PC-3 (cell line): ENCODE results near the gene DENND5B. TPM values are rescaled to one million over a fixed set of nuclear protein-coding genes. Genes with fewer than 3 reads are reported as not detected.

Source experiments
- ATAC-seq: fragments of 200-7000 bp; cut with Tn5 transposase; 2 replicates; pipeline ENCODE4 v1.9.1; 2020; ENCODE audit warnings: mild to moderate bottlenecking, moderate library complexity
- BruUV-seq: library from RNA; stranded (reverse); fragments of 400-500 nt; replicated peaks from 2 replicates; lab custom pipeline; 2021; lab: Mats Ljungman, UMichigan
- CTCF ChIA-PET: fragments of 300-600 bp; sonication (Branson Sonifier 250); formaldehyde crosslinking; loops from one replicate; lab custom pipeline; 2022; ENCODE audit warnings: antibody characterized with exemption; lab: Charles Lee
- POLR2A ChIA-PET: fragments of 300-600 bp; sonication (Branson Sonifier 250); formaldehyde crosslinking; loops from one replicate; lab custom pipeline; 2022; ENCODE audit warnings: antibody characterized with exemption; ENCODE audit not compliant: unreplicated experiment; lab: Charles Lee
- DNase-seq: peaks from one replicate; pipeline ENCODE4 v3.0.0-alpha.2; 2015
- H2AFZ ChIP-seq: fragments of 300-600 bp; sonication (generic); 2 replicates; pipeline ENCODE4 v1.6.0; 2016; ENCODE audit warnings: antibody characterized with exemption, low read length
- H3F3A ChIP-seq: fragments of 300-600 bp; sonication (generic); one replicate; pipeline ENCODE4 v1.6.0; 2017; ENCODE audit warnings: antibody characterized with exemption, low read length, control low read depth, mild to moderate bottlenecking; ENCODE audit not compliant: unreplicated experiment
- H3K27ac ChIP-seq: fragments of 300-600 bp; sonication (generic); 2 replicates; pipeline ENCODE4 v1.5.1; 2016; ENCODE audit warnings: mild to moderate bottlenecking, low read length
- H3K27me3 ChIP-seq: fragments of 300-600 bp; sonication (generic); 2 replicates; pipeline ENCODE4 v1.6.1; 2016; ENCODE audit warnings: low read length, mixed read lengths
- H3K36me3 ChIP-seq: fragments of 300-600 bp; sonication (generic); 2 replicates; pipeline ENCODE4 v1.6.1; 2016; ENCODE audit warnings: low read depth, mixed run types, low read length, mixed read lengths
- H3K4me1 ChIP-seq: fragments of 300-600 bp; sonication (generic); 2 replicates; pipeline ENCODE4 v1.5.1; 2016; ENCODE audit warnings: low read length; ENCODE audit not compliant: insufficient read depth
- H3K4me2 ChIP-seq: fragments of 300-600 bp; sonication (generic); 2 replicates; pipeline ENCODE4 v1.6.0; 2016; ENCODE audit warnings: low read length
- H3K4me3 ChIP-seq: fragments of 300-600 bp; sonication (generic); 2 replicates; pipeline ENCODE4 v1.5.1; 2016; ENCODE audit warnings: mild to moderate bottlenecking, low read length, mixed read lengths
- H3K79me2 ChIP-seq: fragments of 300-600 bp; sonication (generic); 2 replicates; pipeline ENCODE4 v1.6.1; 2017; ENCODE audit warnings: low read length, mixed read lengths
- H3K9ac ChIP-seq: fragments of 300-600 bp; sonication (generic); 2 replicates; pipeline ENCODE4 v1.6.0; 2016; ENCODE audit warnings: mild to moderate bottlenecking, low read length
- H3K9me2 ChIP-seq: fragments of 300-600 bp; sonication (generic); replicated peaks from 2 replicates; pipeline ENCODE4 v1.6.1; 2016; ENCODE audit warnings: mixed run types, low read length, mixed read lengths
- H3K9me3 ChIP-seq: fragments of 300-600 bp; sonication (generic); 2 replicates; pipeline ENCODE4 v1.6.1; 2016; ENCODE audit warnings: low read length, mixed read lengths
- H4K20me1 ChIP-seq: fragments of 300-600 bp; sonication (generic); 2 replicates; pipeline ENCODE4 v1.6.1; 2016; ENCODE audit warnings: low read length, mixed read lengths
- EZH2 ChIP-seq: fragments of 300-600 bp; sonication (generic); IDR thresholded peaks from one replicate; pipeline ENCODE4 v1.6.1; 2017; ENCODE audit warnings: antibody characterized with exemption, mild to moderate bottlenecking, low read length; ENCODE audit not compliant: unreplicated experiment
- EZH2phosphoT487 ChIP-seq: fragments of 300-600 bp; sonication (generic); IDR thresholded peaks from 2 replicates; pipeline ENCODE4 v1.6.1; 2018; ENCODE audit warnings: mild to moderate bottlenecking, antibody characterized with exemption, low read length, borderline replicate concordance
- intact Hi-C: fragments of 100-400 bp; cut with micrococcal nuclease; formaldehyde crosslinking; loops from 2 replicates; pipeline ENCODE4 v1.9.0; 2023
- total RNA-seq: library from RNA; depleted of rRNA; stranded (reverse); fragments of >200 nt; gene quantifications from 2 replicates; pipeline ENCODE4 v1.2.3, GENCODE V29; 2014
- TF ChIP-seq, protein P1 (sequence below): fragments of 300-600 bp; sonication (generic); conservative IDR thresholded peaks from 2 replicates; pipeline ENCODE4 v1.5.1; 2017; ENCODE audit warnings: antibody characterized with exemption, low read depth, mild to moderate bottlenecking, low read length

DENND5B gene
- total RNA-seq, 1 experiment from 2014 or later, result 4.2 TPM

DNA sequence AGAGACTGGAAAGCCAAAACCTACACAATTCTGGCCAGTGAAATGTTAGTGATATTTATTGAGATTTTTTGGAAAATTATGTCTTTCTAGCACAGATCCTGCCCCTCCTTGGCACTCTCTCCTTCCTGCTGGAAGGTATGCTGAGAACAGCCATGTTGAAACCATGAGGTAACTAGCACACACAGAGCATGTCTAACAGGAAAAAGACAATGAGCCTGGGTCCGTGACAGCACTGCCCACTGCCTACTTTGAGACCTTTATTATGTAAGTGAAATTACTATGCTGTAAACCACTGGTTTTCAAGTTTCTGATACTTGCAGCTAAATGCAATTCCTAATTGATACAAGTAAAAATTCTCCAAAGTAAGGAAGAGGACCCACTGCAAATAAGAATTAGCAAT is 183.4 kb downstream of the DENND5B start:
- Histone ChIP-seq H3K4me3 (no peak overlapping the region), H3K4me2 (no peak overlapping the region), H3K4me1 (0 out of 2 replicates have a peak, but pooled peaks cover 4% of the 10 kb centered on the region), H3K79me2 (no peaks in the 10 kb centered on the region), H3K27me3 (no peaks in the 10 kb centered on the region), H3K36me3 (no peaks in the 10 kb centered on the region), H2AFZ (no peak overlapping the region), H3K27ac (no peak overlapping the region), H3F3A (no peaks in the 10 kb centered on the region), H3K9me3 (no peaks in the 10 kb centered on the region), H4K20me1 (no peaks in the 10 kb centered on the region), H3K9me2 (no peaks in the 10 kb centered on the region), H3K9ac (no peak overlapping the region)
- intact Hi-C loops, result no loop called here
- DNase-seq (no peak), ATAC-seq (no peak)
- TF ChIP-seq EZH2 (no peak), EZH2phosphoT487 (no peak)
- TF ChIP-seq, protein P1, sequence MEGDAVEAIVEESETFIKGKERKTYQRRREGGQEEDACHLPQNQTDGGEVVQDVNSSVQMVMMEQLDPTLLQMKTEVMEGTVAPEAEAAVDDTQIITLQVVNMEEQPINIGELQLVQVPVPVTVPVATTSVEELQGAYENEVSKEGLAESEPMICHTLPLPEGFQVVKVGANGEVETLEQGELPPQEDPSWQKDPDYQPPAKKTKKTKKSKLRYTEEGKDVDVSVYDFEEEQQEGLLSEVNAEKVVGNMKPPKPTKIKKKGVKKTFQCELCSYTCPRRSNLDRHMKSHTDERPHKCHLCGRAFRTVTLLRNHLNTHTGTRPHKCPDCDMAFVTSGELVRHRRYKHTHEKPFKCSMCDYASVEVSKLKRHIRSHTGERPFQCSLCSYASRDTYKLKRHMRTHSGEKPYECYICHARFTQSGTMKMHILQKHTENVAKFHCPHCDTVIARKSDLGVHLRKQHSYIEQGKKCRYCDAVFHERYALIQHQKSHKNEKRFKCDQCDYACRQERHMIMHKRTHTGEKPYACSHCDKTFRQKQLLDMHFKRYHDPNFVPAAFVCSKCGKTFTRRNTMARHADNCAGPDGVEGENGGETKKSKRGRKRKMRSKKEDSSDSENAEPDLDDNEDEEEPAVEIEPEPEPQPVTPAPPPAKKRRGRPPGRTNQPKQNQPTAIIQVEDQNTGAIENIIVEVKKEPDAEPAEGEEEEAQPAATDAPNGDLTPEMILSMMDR, result no peak
- BruUV-seq, result no TSS peak
- ChIA-PET POLR2A (no interaction called here), CTCF (no interaction called here)

DNA sequence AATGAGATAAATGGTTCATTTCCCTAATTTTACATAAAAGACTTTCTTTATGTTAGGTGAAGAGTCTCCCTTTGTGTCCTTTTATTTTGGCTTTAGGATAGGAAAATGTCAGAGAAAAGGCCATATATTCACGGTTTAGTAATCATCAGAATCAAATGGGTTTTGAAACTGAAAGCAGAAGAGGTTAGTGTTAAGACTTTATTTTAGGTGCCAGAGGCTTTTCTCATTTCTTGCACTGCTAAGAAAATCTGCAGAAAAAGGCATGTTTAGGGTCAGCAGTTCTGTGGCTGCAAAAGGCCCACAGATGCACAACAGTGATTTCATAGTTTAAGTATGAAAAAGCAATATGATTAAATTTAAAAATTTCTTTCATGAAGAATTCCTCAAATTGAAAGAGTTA is 184.6 kb downstream of the DENND5B start:
- Histone ChIP-seq H3K4me1 (0 out of 2 replicates have a peak, but pooled peaks cover 4% of the 10 kb centered on the region), H3F3A (no peaks in the 10 kb centered on the region), H3K9ac (no peak overlapping the region), H3K27me3 (no peaks in the 10 kb centered on the region), H4K20me1 (no peaks in the 10 kb centered on the region), H2AFZ (no peak overlapping the region), H3K36me3 (no peaks in the 10 kb centered on the region), H3K79me2 (no peaks in the 10 kb centered on the region), H3K9me2 (no peaks in the 10 kb centered on the region), H3K4me2 (no peak overlapping the region), H3K9me3 (no peaks in the 10 kb centered on the region), H3K27ac (no peak overlapping the region), H3K4me3 (no peak overlapping the region)
- intact Hi-C loops, result no loop called here
- ChIA-PET CTCF (no interaction called here), POLR2A (no interaction called here)
- ATAC-seq (no peak), DNase-seq (no peak)
- BruUV-seq, result no TSS peak
- no peak for TF ChIP-seq EZH2phosphoT487

DNA sequence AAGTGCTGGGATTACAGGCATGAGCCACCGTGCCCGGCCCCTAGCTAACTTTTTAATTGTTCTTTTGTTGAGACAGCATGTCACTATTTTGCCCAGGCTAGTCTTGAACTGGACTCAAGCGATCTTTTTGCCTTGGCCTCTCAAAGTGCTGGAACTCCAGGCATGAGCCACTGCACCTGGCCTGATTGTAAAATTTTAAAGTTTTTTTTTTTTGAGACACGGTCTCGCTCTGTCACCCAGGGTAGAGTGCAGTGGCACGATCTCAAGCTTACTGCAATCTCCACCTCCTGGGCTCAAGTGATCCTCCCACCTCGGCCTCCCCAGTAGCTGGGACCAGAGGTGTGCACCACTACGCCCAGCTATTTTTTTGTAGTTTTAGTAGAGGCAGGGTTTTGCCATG is 185.9 kb downstream of the DENND5B start:
- no peak overlapping the region for H3K9ac ChIP-seq
- H3K36me3 ChIP-seq, result no peaks in the 10 kb centered on the region
- H3K79me2 ChIP-seq, result no peaks in the 10 kb centered on the region
- no peaks in the 10 kb centered on the region for H3K9me3 ChIP-seq
- H3K4me1 ChIP-seq, result 0 out of 2 replicates have a peak, but pooled peaks cover 4% of the 10 kb centered on the region
- CTCF ChIA-PET, result no interaction called here
- H3K4me3 ChIP-seq, result no peak overlapping the region
- H3K27me3 ChIP-seq, result no peaks in the 10 kb centered on the region
- no peak overlapping the region for H3K4me2 ChIP-seq
- TF ChIP-seq, protein P1, result no peak
- TF ChIP-seq EZH2, result no peak
- no peak for TF ChIP-seq EZH2phosphoT487
- no peak for ATAC-seq
- H3F3A ChIP-seq, result no peaks in the 10 kb centered on the region
- H4K20me1 ChIP-seq, result no peaks in the 10 kb centered on the region
- no peak for DNase-seq
- POLR2A ChIA-PET, result no interaction called here
- no peak overlapping the region for H3K27ac ChIP-seq
- intact Hi-C loops, result no loop called here
- no peak overlapping the region for H2AFZ ChIP-seq
- no TSS peak for BruUV-seq
- H3K9me2 ChIP-seq, result no peaks in the 10 kb centered on the region
